PFSK-1 (cell line): ENCODE data around the gene P3R3URF.

Experiments used
- POLR2AphosphoS5 ChIP-seq: IDR thresholded peaks from 2 replicates; pipeline ENCODE4 v1.6.1; 2012; ENCODE audit warnings: low read depth, mild to moderate bottlenecking, control low read depth, low read length, moderate library complexity
- REST ChIP-seq, 2 experiments: IDR thresholded peaks; 2 replicates each; pipeline versions ENCODE4 v1.6.1 to v1.8.0; 2011 to 2012; ENCODE audit warnings: low read depth in 2 of 2, low read length in 2 of 2, control low read depth in 1 of 2, inconsistent platforms in 1 of 2, mild to moderate bottlenecking in 1 of 2, moderate library complexity in 1 of 2; ENCODE audit not compliant: insufficient read depth in 1 of 2

- no peak for TF ChIP-seq REST (IDR thresholded peaks at IDR 0.05; ENCODE audit: insufficient read depth in 1 of 2, low read depth in 2 of 2, low read length in 2 of 2)
- TF ChIP-seq POLR2AphosphoS5, result no peak
These were observed 48.7 kb upstream of the P3R3URF start for GRCh38 chr1:46224966-46225365.
